Measurements from ENCODE around the gene QRICH1. TPM values are rescaled to one million over a fixed set of nuclear protein-coding genes. Genes with fewer than 3 reads are reported as not detected.

QRICH1 gene
- total and polyA plus RNA-seq, 2 of the 4 experiments (the other 2 are of a cell fraction): 62.7 to 77.3 TPM

DNA sequence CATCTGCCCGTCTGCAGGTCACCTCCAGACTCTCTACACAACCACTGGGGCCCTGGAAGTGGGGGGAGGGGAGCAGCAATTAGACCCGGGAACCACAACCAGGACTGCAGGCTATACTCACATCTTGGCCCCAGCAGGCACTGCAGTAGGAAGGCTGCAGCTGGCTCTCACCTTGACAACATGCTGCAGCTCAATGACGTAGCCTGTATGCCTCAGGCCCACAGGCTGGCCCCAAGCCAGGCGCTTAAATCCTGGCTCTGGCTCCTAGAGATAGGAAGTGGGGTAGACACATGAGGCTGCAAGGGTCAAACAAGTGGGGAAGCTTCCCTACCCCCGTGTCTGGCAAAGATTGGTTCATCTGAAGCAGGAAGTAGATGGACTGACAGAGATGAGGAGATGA lies 4.6 kb upstream of the QRICH1 start:
- Histone ChIP-seq H3K4me3 (ENCODE audit: insufficient read depth, low read depth, low read length) (no peak overlapping the region), H3K18ac (ENCODE audit: low read depth, low read length) (no peak overlapping the region), H3K9me3 (ENCODE audit: control insufficient read depth, insufficient read depth, low read length) (no peaks in the 10 kb centered on the region), H3K27ac (ENCODE audit: insufficient read depth, low read length) (no peak overlapping the region), H3K27me3 (ENCODE audit: control insufficient read depth, insufficient read depth, low read length) (no peaks in the 10 kb centered on the region), H3K4ac (ENCODE audit: low read depth, low read length) (no peak overlapping the region), H2BK15ac (ENCODE audit: low read depth, low read length) (no peak overlapping the region), H2BK20ac (ENCODE audit: low read depth, low read length) (no peak overlapping the region), H2BK5ac (ENCODE audit: low read depth, low read length, poor library complexity, severe bottlenecking) (no peak overlapping the region), H3K56ac (ENCODE audit: extremely low read depth, insufficient read depth, low read length) (no peak overlapping the region), H2BK120ac (ENCODE audit: low read depth, low read length) (no peak overlapping the region), H4K5ac (ENCODE audit: low read depth, low read length) (no peak overlapping the region), H3K4me1 (ENCODE audit: control insufficient read depth, insufficient read depth, low read length) (peaks cover 2% of the 10 kb centered on the region; the same call in 1 of the 2 replicates), H2AFZ (replicated peaks; ENCODE audit: low read length, poor library complexity) (no peak overlapping the region), H3K4me2 (ENCODE audit: low read depth, low read length) (no peak overlapping the region), H2AK9ac (replicated peaks; ENCODE audit: low read depth, low read length, poor library complexity) (no peak overlapping the region), H4K91ac (ENCODE audit: insufficient read depth, low read depth, low read length) (no peak overlapping the region), H4K20me1 (ENCODE audit: insufficient read depth, low read length) (no peaks in the 10 kb centered on the region), H3K14ac (replicated peaks; ENCODE audit: low read depth, low read length) (no peak overlapping the region), H3K36me3 (ENCODE audit: control insufficient read depth, insufficient read depth, low read length) (peaks cover 59% of the 10 kb centered on the region), H3K9me1 (ENCODE audit: insufficient read depth, low read length) (peaks cover 2% of the 10 kb centered on the region; the same call in 1 of the 2 replicates), H4K8ac (ENCODE audit: low read depth in 2 of 2, low read length in 2 of 2) (no peak overlapping the region), H3K23ac (ENCODE audit: low read depth, low read length) (no peak overlapping the region), H2AK5ac (ENCODE audit: low read depth, low read length) (no peak overlapping the region), H3K9ac (ENCODE audit: low read depth, low read length) (no peak overlapping the region), H3K79me1 (ENCODE audit: low read depth in 1 of 2, low read length in 2 of 2) (peaks cover 21 to 23% of the 10 kb centered on the region in 2 experiments)
- no peak for TF ChIP-seq SMC3 (IDR thresholded peaks at IDR 0.05; ENCODE audit: low read depth, low read length)
- TF ChIP-seq, protein P1, sequence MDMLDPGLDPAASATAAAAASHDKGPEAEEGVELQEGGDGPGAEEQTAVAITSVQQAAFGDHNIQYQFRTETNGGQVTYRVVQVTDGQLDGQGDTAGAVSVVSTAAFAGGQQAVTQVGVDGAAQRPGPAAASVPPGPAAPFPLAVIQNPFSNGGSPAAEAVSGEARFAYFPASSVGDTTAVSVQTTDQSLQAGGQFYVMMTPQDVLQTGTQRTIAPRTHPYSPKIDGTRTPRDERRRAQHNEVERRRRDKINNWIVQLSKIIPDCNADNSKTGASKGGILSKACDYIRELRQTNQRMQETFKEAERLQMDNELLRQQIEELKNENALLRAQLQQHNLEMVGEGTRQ (IDR thresholded peaks at IDR 0.05; ENCODE audit: low read depth, low read length): no peak
- no peak for TF ChIP-seq NFE2L2 (IDR thresholded peaks at IDR 0.05; ENCODE audit: low read depth, low read length)
- no peak for TF ChIP-seq CHD1 (IDR thresholded peaks at IDR 0.05; ENCODE audit: low read depth, low read length)
- CTCF ChIA-PET: no interaction called here
- POLR2A ChIA-PET (ENCODE audit: unreplicated experiment): no interaction called here
- no TSS peak for BruUV-seq (replicated peaks)
- in situ Hi-C loops (cut with MboI; ENCODE audit: low sequenced_read_pairs) (no loop called here), intact Hi-C loops (cut with micrococcal nuclease) (no loop called here), dilution Hi-C loops (cut with HindIII; ENCODE audit: low sequenced_read_pairs, unreplicated experiment) (no loop called here)
- no CpG with 5 or more reads among the region's 5 CpGs for WGBS, 2 experiments (ENCODE audit: extremely low coverage in 2 of 2, insufficient read length in 1 of 2)
- ATAC-seq (ENCODE audit: low read depth) (no peak), DNase-seq (peak; percentile 34)
